HCT116 (cell line): ENCODE data around the gene REEP3. TPM values are rescaled to one million over a fixed set of nuclear protein-coding genes. Genes with fewer than 3 reads are reported as not detected.

ENCODE experiments used
- ATAC-seq: fragments of 200-7000 bp; cut with Tn5 transposase; 2 replicates; pipeline ENCODE4 v1.9.1; 2020; ENCODE audit warnings: mild to moderate bottlenecking, moderate library complexity
- BruUV-seq: library from RNA; stranded (reverse); fragments of 400-500 nt; replicated peaks from 2 replicates; lab custom pipeline; 2021; lab: Mats Ljungman, UMichigan
- CTCF ChIA-PET: fragments of 300-600 bp; sonication (Branson Sonifier 250); formaldehyde crosslinking; loops from one replicate; lab custom pipeline; 2021; ENCODE audit warnings: antibody characterized with exemption; lab: Charles Lee
- POLR2A ChIA-PET: fragments of 300-600, 350-600 bp; sonication (Branson Sonifier 250); formaldehyde crosslinking; loops from one replicate; lab custom pipeline; 2021; ENCODE audit warnings: antibody characterized with exemption; lab: Charles Lee
- RAD21 ChIA-PET, 2 experiments: fragments of 300-600 bp; sonication (Branson Sonifier 250); formaldehyde crosslinking; loops; one replicate each; lab custom pipeline; 2023; ENCODE audit warnings: low total read pairs in 2 of 2; ENCODE audit not compliant: uncharacterized antibody in 2 of 2, unreplicated experiment in 2 of 2, low non-redundant PET in 1 of 2; lab: Charles Lee
- DNase-seq: peaks from one replicate; pipeline ENCODE4 v3.0.0-alpha.2; 2010; ENCODE audit warnings: low read depth, low spot score
- H2AFZ ChIP-seq: fragments of 200-600 bp; shearing (Covaris generic), sonication (generic); 2 replicates; pipeline ENCODE4 v1.6.1; 2017; ENCODE audit warnings: low read depth, mixed run types, mixed read lengths, antibody characterized with exemption, low read length; ENCODE audit not compliant: poor library complexity, severe bottlenecking
- H3K27ac ChIP-seq: 2 replicates; pipeline ENCODE4 v1.5.1; 2012; ENCODE audit warnings: low read depth, low read length
- H3K27me3 ChIP-seq: fragments of 200-600 bp; sonication (generic); 2 replicates; pipeline ENCODE4 v1.6.1; 2016; ENCODE audit warnings: mixed run types, low read length, mixed read lengths; ENCODE audit not compliant: insufficient read depth
- H3K36me3 ChIP-seq, 2 experiments: fragments of 200-500 bp in 1 of 2; fragments of 200-600 bp in 1 of 2; sonication (Bioruptor generic) in 1 of 2; sonication (generic) in 1 of 2; 2 replicates each; pipeline versions ENCODE4 v1.5.1 to v1.6.1; 2014 to 2016; ENCODE audit warnings: low read length in 2 of 2, inconsistent platforms in 1 of 2, mixed read lengths in 1 of 2, mixed run types in 1 of 2; ENCODE audit not compliant: insufficient read depth in 2 of 2, control insufficient read depth in 1 of 2
- H3K4me1 ChIP-seq, 2 experiments: fragments of 200-600 bp in 1 of 2; sonication (generic) in 1 of 2; 2 replicates each; pipeline versions ENCODE4 v1.5.1 to v1.6.1; 2012 to 2017; ENCODE audit warnings: low read length in 2 of 2, inconsistent platforms in 1 of 2, mild to moderate bottlenecking in 1 of 2, mixed read lengths in 1 of 2, mixed run types in 1 of 2, moderate library complexity in 1 of 2; ENCODE audit not compliant: insufficient read depth in 2 of 2, control insufficient read depth in 1 of 2
- H3K4me2 ChIP-seq: fragments of 200-600 bp; sonication (generic); 2 replicates; pipeline ENCODE4 v1.6.1; 2017; ENCODE audit warnings: mixed run types, low read length, mixed read lengths
- H3K4me3 ChIP-seq, 2 experiments: fragments of 200-600 bp in 1 of 2; sonication (generic) in 1 of 2; replicated peaks in 1 of 2; 2 replicates each; pipeline ENCODE4 v1.5.1; 2011 to 2016; ENCODE audit warnings: low read length in 2 of 2, control low read depth in 1 of 2, low read depth in 1 of 2, mild to moderate bottlenecking in 1 of 2, mixed read lengths in 1 of 2, mixed run types in 1 of 2
- H3K79me2 ChIP-seq: fragments of 200-600 bp; sonication (generic); 2 replicates; pipeline ENCODE4 v1.6.1; 2017; ENCODE audit warnings: mild to moderate bottlenecking, mixed run types, low read length, moderate library complexity, mixed read lengths; ENCODE audit not compliant: insufficient read depth
- H3K9ac ChIP-seq: fragments of 200-600 bp; sonication (generic); 2 replicates; pipeline ENCODE4 v1.6.1; 2016; ENCODE audit warnings: low read length, mixed read lengths
- H3K9me2 ChIP-seq: fragments of 200-600 bp; sonication (generic), shearing (Covaris generic); 2 replicates; pipeline ENCODE4 v1.6.1; 2017; ENCODE audit warnings: mixed run types, mild to moderate bottlenecking, moderate library complexity; ENCODE audit not compliant: insufficient read depth
- H3K9me3 ChIP-seq, 2 experiments: fragments of 200-500 bp in 1 of 2; fragments of 200-600 bp in 1 of 2; sonication (Bioruptor generic) in 1 of 2; sonication (generic) in 1 of 2; 2 replicates each; pipeline ENCODE4 v1.6.1; 2014 to 2017; ENCODE audit warnings: low read length in 2 of 2, mixed read lengths in 2 of 2, inconsistent platforms in 1 of 2, low read depth in 1 of 2, mild to moderate bottlenecking in 1 of 2, mixed run types in 1 of 2, moderate library complexity in 1 of 2; ENCODE audit not compliant: control insufficient read depth in 1 of 2, insufficient read depth in 1 of 2
- H4K20me1 ChIP-seq: fragments of 200-600 bp; sonication (generic), shearing (Covaris generic); 2 replicates; pipeline ENCODE4 v1.6.1; 2017; ENCODE audit warnings: mixed run types, mild to moderate bottlenecking, moderate library complexity; ENCODE audit not compliant: insufficient read depth
- CBX3 ChIP-seq: IDR thresholded peaks from 2 replicates; pipeline ENCODE4 v1.6.1; 2012; ENCODE audit warnings: low read depth
- CEBPB ChIP-seq: IDR thresholded peaks from 2 replicates; pipeline ENCODE4 v1.6.1; 2012; ENCODE audit warnings: low read depth
- EGR1 ChIP-seq: IDR thresholded peaks from 2 replicates; pipeline ENCODE4 v1.6.1; 2012; ENCODE audit warnings: low read depth
- EZH2phosphoT487 ChIP-seq: fragments of 200-600 bp; IDR thresholded peaks from 2 replicates; pipeline ENCODE4 v1.6.1; 2018; ENCODE audit warnings: antibody characterized with exemption, borderline replicate concordance
- FOSL1 ChIP-seq: IDR thresholded peaks from 2 replicates; pipeline ENCODE4 v1.6.1; 2012; ENCODE audit warnings: low read depth
- POLR2A ChIP-seq: IDR thresholded peaks from 2 replicates; pipeline ENCODE4 v1.7.0; 2011; ENCODE audit warnings: borderline replicate concordance; ENCODE audit not compliant: insufficient read depth, insufficient read length; ENCODE audit errors: extremely low read depth
- POLR2AphosphoS5 ChIP-seq: IDR thresholded peaks from 2 replicates; pipeline ENCODE4 v1.6.1; 2011; ENCODE audit warnings: mild to moderate bottlenecking, low read depth, low read length, moderate library complexity
- YY1 ChIP-seq: IDR thresholded peaks from 2 replicates; pipeline ENCODE4 v1.6.1; 2011; ENCODE audit warnings: low read length, low read depth, moderate library complexity, mild to moderate bottlenecking; ENCODE audit not compliant: insufficient replicate concordance; ENCODE audit errors: extremely low read depth
- intact Hi-C: fragments of 100-400 bp; cut with micrococcal nuclease; formaldehyde crosslinking; loops from 2 replicates; pipeline ENCODE4 v1.10.0; 2022
- total RNA-seq: library from RNA; stranded (reverse); gene quantifications from one replicate; pipeline ENCODE4 v1.2.1, GENCODE V29; 2021; ENCODE audit not compliant: unreplicated experiment
- TF ChIP-seq, protein P1 (sequence below): IDR thresholded peaks from 2 replicates; pipeline ENCODE4 v1.6.1; 2011; ENCODE audit warnings: mild to moderate bottlenecking, low read length, moderate library complexity; ENCODE audit not compliant: insufficient replicate concordance; ENCODE audit errors: extremely low read depth
- TF ChIP-seq, protein P2 (sequence below): IDR thresholded peaks from 2 replicates; pipeline ENCODE4 v1.6.1; 2012

Gene REEP3
- total RNA-seq, 1 experiment from 2014 or later = 41.3 TPM

DNA sequence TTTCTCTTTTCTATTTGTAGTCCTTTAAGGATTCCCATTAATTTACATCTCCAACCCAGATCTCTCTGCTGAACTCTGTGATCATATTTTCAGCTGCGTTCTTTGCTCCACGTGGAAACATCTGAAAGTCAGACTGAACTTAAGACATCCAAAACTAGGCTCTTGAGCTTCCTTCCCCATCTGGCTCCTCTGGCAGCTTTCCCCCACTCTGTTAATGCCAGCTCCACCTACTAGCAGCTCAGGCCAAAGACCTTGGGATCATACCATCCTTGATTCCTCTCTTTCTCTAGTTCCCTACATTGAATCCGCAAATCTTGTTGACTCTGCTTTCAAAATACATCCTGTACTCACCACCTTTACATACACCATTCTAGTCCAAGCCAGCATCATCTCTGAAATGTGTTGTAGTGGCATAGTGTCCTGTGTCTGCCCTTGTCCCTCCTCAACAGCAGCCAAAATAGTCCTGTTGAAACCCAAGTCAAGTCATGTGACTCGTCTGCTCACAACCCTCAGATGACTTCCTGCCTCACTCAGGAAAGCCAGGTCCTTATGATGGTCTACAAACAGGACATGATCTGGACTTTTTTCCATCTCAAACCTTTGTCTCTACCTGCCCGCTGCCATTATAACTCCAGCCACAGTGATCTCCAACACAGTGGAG, 7.0 kb downstream of the REEP3 start:
- POLR2A ChIA-PET = no interaction called here
- H3K27me3 ChIP-seq = no peaks in the 10 kb centered on the region

More for the DNA sequence above, 7.0 kb downstream of the REEP3 start:
- no TSS peak for BruUV-seq
- Histone ChIP-seq H3K27ac (no peak overlapping the region), H2AFZ (no peak overlapping the region), H3K9ac (no peak overlapping the region), H3K79me2 (peaks cover 98% of the 10 kb centered on the region), H3K4me3 (no peak overlapping the region), H3K4me1 (peaks cover 2 to 3% of the 10 kb centered on the region in 2 experiments; a peak in 2 of 4 replicates), H3K4me2 (no peak overlapping the region), H3K36me3 (no peaks in the 10 kb centered on the region), H3K9me2 (no peaks in the 10 kb centered on the region), H4K20me1 (peaks cover 13% of the 10 kb centered on the region; the same call in 1 of the 2 replicates), H3K9me3 (no peaks in the 10 kb centered on the region)
- ChIA-PET RAD21 (no interaction called here), CTCF (no interaction called here)
- no peak for DNase-seq
- intact Hi-C loops = no loop called here
- no peak for ATAC-seq
- TF ChIP-seq CBX3 (no peak), EGR1 (no peak), YY1 (no peak), CEBPB (no peak), FOSL1 (no peak), EZH2phosphoT487 (no peak), POLR2A (no peak), POLR2AphosphoS5 (no peak)
- TF ChIP-seq, protein P1, sequence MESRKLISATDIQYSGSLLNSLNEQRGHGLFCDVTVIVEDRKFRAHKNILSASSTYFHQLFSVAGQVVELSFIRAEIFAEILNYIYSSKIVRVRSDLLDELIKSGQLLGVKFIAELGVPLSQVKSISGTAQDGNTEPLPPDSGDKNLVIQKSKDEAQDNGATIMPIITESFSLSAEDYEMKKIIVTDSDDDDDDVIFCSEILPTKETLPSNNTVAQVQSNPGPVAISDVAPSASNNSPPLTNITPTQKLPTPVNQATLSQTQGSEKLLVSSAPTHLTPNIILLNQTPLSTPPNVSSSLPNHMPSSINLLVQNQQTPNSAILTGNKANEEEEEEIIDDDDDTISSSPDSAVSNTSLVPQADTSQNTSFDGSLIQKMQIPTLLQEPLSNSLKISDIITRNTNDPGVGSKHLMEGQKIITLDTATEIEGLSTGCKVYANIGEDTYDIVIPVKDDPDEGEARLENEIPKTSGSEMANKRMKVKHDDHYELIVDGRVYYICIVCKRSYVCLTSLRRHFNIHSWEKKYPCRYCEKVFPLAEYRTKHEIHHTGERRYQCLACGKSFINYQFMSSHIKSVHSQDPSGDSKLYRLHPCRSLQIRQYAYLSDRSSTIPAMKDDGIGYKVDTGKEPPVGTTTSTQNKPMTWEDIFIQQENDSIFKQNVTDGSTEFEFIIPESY = no peak
- TF ChIP-seq, protein P2, sequence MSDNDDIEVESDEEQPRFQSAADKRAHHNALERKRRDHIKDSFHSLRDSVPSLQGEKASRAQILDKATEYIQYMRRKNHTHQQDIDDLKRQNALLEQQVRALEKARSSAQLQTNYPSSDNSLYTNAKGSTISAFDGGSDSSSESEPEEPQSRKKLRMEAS = no peak
